Measurements from ENCODE around the gene C19orf44. TPM values are rescaled to one million over a fixed set of nuclear protein-coding genes. Genes with fewer than 3 reads are reported as not detected.

Gene C19orf44
- total and polyA plus RNA-seq, 3 experiments from 2014 or later = 1.3 to 5.4 (median 5.1) TPM

DNA sequence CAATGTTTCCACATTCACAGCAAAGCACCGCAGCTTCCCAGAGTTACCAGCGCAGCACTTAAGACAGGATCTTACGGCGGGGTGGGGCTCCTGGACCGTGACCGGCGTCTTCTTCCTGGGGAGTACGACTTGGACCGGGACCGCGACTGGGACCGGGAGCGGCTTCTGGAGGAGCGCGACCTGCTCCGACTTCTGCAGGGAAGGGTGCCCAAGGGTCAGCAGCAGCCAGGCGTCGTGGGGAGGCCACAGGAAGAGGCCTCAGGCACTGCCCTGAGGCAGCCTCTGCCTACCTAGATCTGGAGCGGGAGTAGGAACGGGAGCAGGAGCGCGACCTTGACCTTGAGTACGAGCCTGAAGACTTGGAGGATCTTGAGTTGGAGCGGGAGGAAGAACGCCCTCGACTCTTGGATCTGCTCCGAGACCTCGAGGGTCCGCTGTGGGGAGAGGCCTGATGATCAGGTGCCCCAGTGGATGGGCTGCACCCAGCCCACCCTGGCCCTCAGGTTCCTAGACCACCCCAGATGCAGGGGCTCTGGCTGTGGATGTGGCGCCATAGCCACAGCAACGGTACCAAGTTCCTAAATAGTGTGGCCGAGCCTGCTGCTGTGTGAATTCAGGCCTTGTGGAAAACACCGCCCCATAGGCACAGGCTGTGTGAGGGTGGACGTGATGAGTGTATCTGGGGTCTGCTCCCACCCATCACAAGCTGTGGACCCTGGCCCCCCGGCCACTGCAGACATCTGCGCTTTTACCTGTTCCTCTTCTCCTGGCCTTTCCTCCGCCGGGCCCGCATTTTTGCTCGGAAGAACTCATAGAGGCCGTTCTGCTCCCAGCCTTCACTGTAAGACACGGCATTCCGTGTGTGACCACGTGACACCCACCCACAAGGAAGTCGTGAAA lies 24.1 kb downstream of the C19orf44 start:
- ChIA-PET CTCF (no interaction called here), POLR2A (no interaction called here)
- H3K27ac Mint-ChIP-seq = peak overlapping the region in 2 of 8 donors; percentile 36 to 65
- no peaks in the 10 kb centered on the region for H3K27me3 ChIP-seq (ENCODE audit: insufficient read depth, low read length, poor library complexity, severe bottlenecking)
- H3K9me3 Mint-ChIP-seq = no peaks in the 10 kb centered on the region
- no peak overlapping the region for H3K4me3 Mint-ChIP-seq
- no peaks in the 10 kb centered on the region for H3K27me3 Mint-ChIP-seq
- no peaks in the 10 kb centered on the region for H3K9me3 ChIP-seq (ENCODE audit: low read length)
- no peak overlapping the region for H3K27ac ChIP-seq (ENCODE audit: low read depth, low read length)
- no peaks in the 10 kb centered on the region for H3K4me1 ChIP-seq (ENCODE audit: insufficient read depth, low read length)
- peaks cover 43% of the 10 kb centered on the region for H3K36me3 ChIP-seq (ENCODE audit: insufficient read depth, low read length)
- H3K36me3 Mint-ChIP-seq = peaks cover 0 to 81% (median 9%) of the 10 kb centered on the region in 3 donors
- DNase-seq = no peak
- peaks cover 10 to 19% (median 12%) of the 10 kb centered on the region in 3 donors for H3K4me1 Mint-ChIP-seq
- H3K4me3 ChIP-seq (ENCODE audit: low read length) = no peak overlapping the region

DNA sequence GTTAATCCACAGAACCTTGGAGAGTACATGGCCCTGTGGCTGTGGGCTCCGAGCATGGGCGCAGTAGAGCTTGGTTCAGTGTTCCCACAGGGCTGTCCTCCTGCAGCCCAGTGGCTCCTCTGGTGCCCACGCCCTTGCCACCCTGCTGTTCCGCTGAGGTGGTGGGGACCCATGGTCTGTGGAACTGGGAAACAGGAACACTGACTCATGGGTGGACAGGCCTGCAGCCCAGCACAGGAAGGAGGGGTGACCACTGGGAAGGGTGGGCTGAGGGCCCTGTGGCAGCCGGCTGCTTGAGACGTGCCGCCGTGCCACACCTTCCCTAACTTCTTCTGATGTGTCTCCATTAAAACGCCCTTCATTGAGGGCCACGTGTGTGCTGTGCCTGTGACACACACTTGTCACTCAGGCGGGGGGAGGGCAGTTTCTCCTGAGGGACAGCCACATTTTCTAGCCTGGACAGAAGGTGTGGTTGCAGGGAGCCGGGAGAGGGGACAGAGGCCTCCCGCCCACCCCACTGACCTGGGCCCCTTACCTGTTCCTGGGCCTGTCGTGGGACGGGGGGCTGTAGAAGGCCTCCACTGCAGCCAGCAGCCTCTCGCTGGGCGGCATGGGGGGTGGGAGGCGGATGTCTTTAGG lies 24.9 kb downstream of the C19orf44 start:
- no peak overlapping the region for H3K4me3 ChIP-seq (ENCODE audit: low read length)
- Mint-ChIP-seq H3K36me3 (peaks cover 0 to 87% (median 9%) of the 10 kb centered on the region in 3 donors), H3K27me3 (no peaks in the 10 kb centered on the region), H3K4me1 (peaks cover 10 to 19% (median 12%) of the 10 kb centered on the region in 3 donors), H3K27ac (peak overlapping the region in 1 of 8 donors; percentile 65), H3K4me3 (no peak overlapping the region), H3K9me3 (no peaks in the 10 kb centered on the region)
- no peaks in the 10 kb centered on the region for H3K4me1 ChIP-seq (ENCODE audit: insufficient read depth, low read length)
- ChIA-PET POLR2A (no interaction called here), CTCF (interaction anchor here (0.6 kb wide), 1 partner anchor 547 kb away, joined by 3 read pairs; no protein-coding TSS in a partner anchor)
- no peak for DNase-seq
- H3K27ac ChIP-seq (ENCODE audit: low read depth, low read length) = no peak overlapping the region
- peaks cover 45% of the 10 kb centered on the region for H3K36me3 ChIP-seq (ENCODE audit: insufficient read depth, low read length)
- no peaks in the 10 kb centered on the region for H3K9me3 ChIP-seq (ENCODE audit: low read length)
- H3K27me3 ChIP-seq (ENCODE audit: insufficient read depth, low read length, poor library complexity, severe bottlenecking) = no peaks in the 10 kb centered on the region

DNA sequence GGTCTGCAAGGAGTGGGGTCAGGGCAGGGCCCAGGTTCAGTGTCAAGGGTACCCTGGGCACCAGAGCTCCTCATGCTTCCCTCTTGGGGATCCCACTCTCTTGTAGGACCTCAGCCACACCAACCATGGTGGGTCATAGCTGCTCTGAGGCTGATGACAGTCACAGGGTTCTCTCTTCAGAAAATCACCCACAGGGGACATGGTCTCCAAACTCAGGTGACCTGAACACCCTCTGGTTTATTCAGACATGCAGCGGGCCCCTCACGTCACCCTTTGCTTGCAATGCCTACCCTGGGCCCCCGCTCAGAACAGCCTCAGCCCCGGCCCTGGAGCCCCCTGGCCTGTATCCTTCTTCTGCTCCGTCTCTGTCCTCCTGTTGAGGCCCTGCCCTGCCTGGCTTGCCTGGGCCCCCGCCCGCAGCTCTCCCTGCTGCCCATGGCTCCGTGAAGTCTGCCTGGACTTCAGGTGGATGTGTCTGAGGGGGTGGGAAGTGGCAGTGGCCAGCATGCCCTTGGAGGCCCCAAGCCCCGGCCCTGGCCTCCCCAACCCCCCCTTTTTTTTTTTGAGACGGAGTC lies 25.6 kb downstream of the C19orf44 start:
- Mint-ChIP-seq H3K4me1 (peaks cover 10 to 14% (median 10%) of the 10 kb centered on the region in 3 donors), H3K9me3 (no peaks in the 10 kb centered on the region), H3K27ac (peak overlapping the region in 1 of 8 donors; percentile 38), H3K36me3 (peaks cover 0 to 92% (median 9%) of the 10 kb centered on the region in 3 donors), H3K4me3 (no peak overlapping the region), H3K27me3 (no peaks in the 10 kb centered on the region)
- H3K9me3 ChIP-seq (ENCODE audit: low read length) = no peaks in the 10 kb centered on the region
- DNase-seq = no peak
- H3K27ac ChIP-seq (ENCODE audit: low read depth, low read length) = no peak overlapping the region
- POLR2A ChIA-PET = no interaction called here
- no peaks in the 10 kb centered on the region for H3K4me1 ChIP-seq (ENCODE audit: insufficient read depth, low read length)
- H3K36me3 ChIP-seq (ENCODE audit: insufficient read depth, low read length) = peaks cover 50% of the 10 kb centered on the region
- no peak overlapping the region for H3K4me3 ChIP-seq (ENCODE audit: low read length)
- CTCF ChIA-PET = interaction anchor here (0.6 kb wide), 1 partner anchor 546 kb away, joined by 3 read pairs; no protein-coding TSS in a partner anchor
- H3K27me3 ChIP-seq (ENCODE audit: insufficient read depth, low read length, poor library complexity, severe bottlenecking) = no peaks in the 10 kb centered on the region

DNA sequence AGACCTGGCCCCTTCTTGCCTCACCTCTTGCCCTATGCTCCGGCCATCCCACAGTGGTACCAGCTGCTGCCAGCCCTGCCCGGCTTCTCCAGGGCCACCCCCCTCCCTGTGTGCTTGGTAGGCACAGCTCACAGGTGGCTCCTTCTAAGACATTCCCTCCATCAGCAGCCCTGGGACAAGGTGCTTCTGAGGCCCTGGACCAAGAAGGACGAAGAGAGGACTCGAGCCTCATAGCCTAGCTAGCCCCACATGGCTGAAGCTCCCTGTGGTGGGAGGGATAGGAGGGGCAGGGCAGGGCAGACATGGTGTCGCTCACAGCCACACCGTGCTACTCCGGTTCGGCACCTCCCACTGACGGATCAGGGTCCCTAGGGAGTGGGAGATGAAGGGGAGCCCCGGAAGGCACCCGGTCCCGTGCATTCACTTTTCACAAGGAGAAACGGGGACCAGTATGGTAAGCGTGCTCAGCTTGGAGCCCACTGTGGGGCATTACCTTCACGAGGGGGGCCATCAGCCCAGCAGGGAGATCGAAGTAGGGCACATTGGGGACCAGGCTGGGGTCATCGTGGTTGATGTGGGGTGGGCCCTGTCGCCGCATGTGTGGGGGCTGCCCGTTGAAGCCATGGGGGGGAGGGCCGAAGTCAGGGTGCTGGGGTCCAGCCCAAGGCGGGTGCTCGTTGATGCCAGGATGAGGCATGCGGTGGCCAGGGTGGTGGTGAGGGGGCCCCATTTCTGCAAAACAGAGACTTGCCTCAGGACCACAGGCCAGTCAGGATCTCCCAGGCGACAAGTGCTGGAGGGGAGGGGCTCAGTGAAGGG lies 26.6 kb downstream of the C19orf44 start:
- Mint-ChIP-seq H3K27ac (peak overlapping the region in 1 of 8 donors; percentile 75), H3K36me3 (peaks cover 0 to 91% (median 11%) of the 10 kb centered on the region in 3 donors), H3K27me3 (no peaks in the 10 kb centered on the region), H3K4me3 (no peak overlapping the region), H3K4me1 (peaks cover under 1 to 4% (median under 1%) of the 10 kb centered on the region in 3 donors), H3K9me3 (no peaks in the 10 kb centered on the region)
- Histone ChIP-seq H3K4me3 (ENCODE audit: low read length) (no peak overlapping the region), H3K36me3 (ENCODE audit: insufficient read depth, low read length) (peaks cover 55% of the 10 kb centered on the region), H3K4me1 (ENCODE audit: insufficient read depth, low read length) (no peaks in the 10 kb centered on the region), H3K27ac (ENCODE audit: low read depth, low read length) (no peak overlapping the region), H3K27me3 (ENCODE audit: insufficient read depth, low read length, poor library complexity, severe bottlenecking) (no peaks in the 10 kb centered on the region), H3K9me3 (ENCODE audit: low read length) (no peaks in the 10 kb centered on the region)
- ChIA-PET CTCF (no interaction called here), POLR2A (no interaction called here)
- DNase-seq = no peak

DNA sequence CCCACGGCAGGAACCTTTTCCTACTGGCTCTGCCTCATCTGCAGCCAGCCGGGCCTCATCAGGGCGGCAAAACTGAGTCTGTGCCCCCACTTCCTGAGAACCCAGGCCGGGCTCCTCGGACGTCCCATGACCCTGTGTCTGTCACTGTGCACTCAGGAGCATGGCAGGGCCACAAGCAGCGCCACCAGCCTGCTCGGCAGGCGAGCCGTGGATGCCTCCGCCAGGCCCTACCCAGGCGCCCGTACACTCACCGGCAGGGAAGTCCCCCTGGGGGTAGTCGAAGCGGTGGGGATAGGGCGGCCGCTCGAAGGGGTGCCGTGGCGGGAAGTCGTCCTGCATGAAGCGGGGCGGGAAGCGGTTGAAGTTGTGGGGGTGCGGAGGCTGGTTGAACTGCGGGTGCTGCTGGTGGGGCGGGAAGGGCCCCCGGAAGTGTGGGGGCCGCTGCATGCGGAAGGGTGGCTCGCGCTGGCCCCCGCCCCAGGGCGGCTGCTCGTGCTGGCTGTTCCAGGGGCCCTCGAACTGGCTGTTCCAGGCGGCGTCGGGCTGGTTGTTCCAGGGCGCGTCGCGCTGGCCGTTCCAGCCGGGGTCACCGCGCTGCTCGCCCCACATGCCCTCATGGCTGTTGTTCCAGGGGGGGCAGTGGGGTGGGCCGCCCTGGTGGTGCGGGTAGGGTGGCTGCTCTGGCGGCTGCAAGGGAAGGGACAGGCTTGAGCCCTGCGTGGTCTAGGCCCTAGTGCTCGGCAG lies 29.0 kb downstream of the C19orf44 start:
- Mint-ChIP-seq H3K9me3 (no peaks in the 10 kb centered on the region), H3K27me3 (no peaks in the 10 kb centered on the region), H3K4me1 (no peaks in the 10 kb centered on the region), H3K4me3 (no peak overlapping the region), H3K36me3 (peaks cover 0 to 89% (median 11%) of the 10 kb centered on the region in 3 donors), H3K27ac (peak overlapping the region in 1 of 8 donors; percentile 32)
- ChIA-PET POLR2A (no interaction called here), CTCF (no interaction called here)
- DNase-seq = no peak
- Histone ChIP-seq H3K27me3 (ENCODE audit: insufficient read depth, low read length, poor library complexity, severe bottlenecking) (no peaks in the 10 kb centered on the region), H3K36me3 (ENCODE audit: insufficient read depth, low read length) (peaks cover 54% of the 10 kb centered on the region), H3K4me1 (ENCODE audit: insufficient read depth, low read length) (no peaks in the 10 kb centered on the region), H3K27ac (ENCODE audit: low read depth, low read length) (no peak overlapping the region), H3K9me3 (ENCODE audit: low read length) (no peaks in the 10 kb centered on the region), H3K4me3 (ENCODE audit: low read length) (no peak overlapping the region)

DNA sequence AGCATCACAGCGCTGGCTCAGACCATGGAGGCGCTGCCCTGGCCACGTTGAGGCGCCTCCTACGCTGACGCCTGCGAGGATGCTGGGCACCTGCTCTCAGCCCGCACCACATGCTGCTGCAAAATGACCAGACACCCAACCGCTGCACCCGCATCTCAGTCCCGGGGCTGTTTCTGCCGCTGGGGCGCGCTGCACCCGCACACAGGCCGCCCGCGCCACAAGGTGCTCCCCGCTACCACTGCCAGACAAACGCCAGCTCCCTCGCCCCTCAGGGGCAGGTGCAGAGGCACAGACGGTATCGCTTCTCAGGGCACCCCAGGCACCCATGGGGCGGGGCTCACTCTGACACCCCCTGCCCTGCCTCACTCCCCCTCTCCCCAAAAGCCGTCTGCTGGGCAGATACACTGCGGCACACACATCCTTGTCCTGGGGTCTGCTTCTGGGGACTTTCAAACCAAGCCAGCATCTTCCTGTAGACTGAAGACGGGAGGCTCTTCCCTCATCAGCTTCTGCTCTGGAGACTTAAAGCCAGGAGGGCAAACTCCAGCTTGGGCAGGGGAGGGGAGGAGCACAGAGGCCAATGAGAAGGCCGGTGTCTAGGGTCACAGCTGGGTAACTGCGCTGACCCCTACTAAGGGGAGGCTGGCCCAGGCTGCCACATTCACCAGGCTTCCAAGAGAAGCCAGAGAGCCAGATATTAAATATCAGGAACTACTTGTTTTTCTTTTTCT lies 29.7 kb downstream of the C19orf44 start:
- no peaks in the 10 kb centered on the region for H3K4me1 ChIP-seq (ENCODE audit: insufficient read depth, low read length)
- H3K27me3 ChIP-seq (ENCODE audit: insufficient read depth, low read length, poor library complexity, severe bottlenecking) = no peaks in the 10 kb centered on the region
- peaks cover 49% of the 10 kb centered on the region for H3K36me3 ChIP-seq (ENCODE audit: insufficient read depth, low read length)
- no peaks in the 10 kb centered on the region for H3K9me3 ChIP-seq (ENCODE audit: low read length)
- H3K4me3 Mint-ChIP-seq = no peak overlapping the region
- no peak overlapping the region for H3K27ac Mint-ChIP-seq
- no peaks in the 10 kb centered on the region for H3K27me3 Mint-ChIP-seq
- H3K4me1 Mint-ChIP-seq = no peaks in the 10 kb centered on the region
- no peaks in the 10 kb centered on the region for H3K9me3 Mint-ChIP-seq
- no peak overlapping the region for H3K4me3 ChIP-seq (ENCODE audit: low read length)
- POLR2A ChIA-PET = no interaction called here
- H3K27ac ChIP-seq (ENCODE audit: low read depth, low read length) = no peak overlapping the region
- CTCF ChIA-PET = no interaction called here
- peaks cover 0 to 89% (median 9%) of the 10 kb centered on the region in 3 donors for H3K36me3 Mint-ChIP-seq
- no peak for DNase-seq
